NCI-H1417 (cell line): ENCODE measurements around the gene MAGEC1.
A peak's percentile ranks its signal among the peaks of the same experiment; 100 is the strongest.
"Not testable (repeated sequence)": the region's sequence is repeated elsewhere in the genome, so short reads cannot be mapped to it uniquely, and the experiment has no call there.

Experiments used
- DNase-seq, 3 experiments: peaks; one replicate each; lab custom pipeline; 2025; lab: John Stamatoyannopoulos, UW

Gene MAGEC1

GRCh38 chrX:141903400-141904155, at the start of gene MAGEC1:
Gene MAGEC1 (plus strand): TSS chrX:141903894. CDS start chrX:141905073, 1,179 bp downstream.
- peak in 1 of 3 experiments; percentile 39 for DNase-seq

- no peak for DNase-seq
Measured at GRCh38 chrX:141857479-141857878, 46.2 kb upstream of the MAGEC1 start.

- DNase-seq = peak in 1 of 3 experiments; percentile 7
Measured at GRCh38 chrX:141879616-141880015, 24.1 kb upstream of the MAGEC1 start.

- DNase-seq = not testable (repeated sequence)
Measured at GRCh38 chrX:141888811-141889210, 14.9 kb upstream of the MAGEC1 start.

GRCh38 chrX:141894733-141895132, 9.0 kb upstream of the MAGEC1 start:
- no peak for DNase-seq

GRCh38 chrX:141897690-141898089, 6.0 kb upstream of the MAGEC1 start:
- DNase-seq = no peak

- DNase-seq = no peak
Measured at GRCh38 chrX:141902366-141902765, 1.3 kb upstream of the MAGEC1 start.

- DNase-seq = no peak
Measured at GRCh38 chrX:141904262-141904661, 568 bp downstream of the MAGEC1 start.

GRCh38 chrX:141917801-141918200, 14.1 kb downstream of the MAGEC1 start:
- DNase-seq = no peak

- DNase-seq = no peak
Measured at GRCh38 chrX:141924293-141924692, 20.6 kb downstream of the MAGEC1 start.

GRCh38 chrX:141928432-141928831, 24.7 kb downstream of the MAGEC1 start:
- no peak for DNase-seq

GRCh38 chrX:141934059-141934641, 30.5 kb downstream of the MAGEC1 start:
- DNase-seq = no peak

- DNase-seq = no peak
Measured at GRCh38 chrX:141935645-141936044, 32.0 kb downstream of the MAGEC1 start.

GRCh38 chrX:141936080-141936479, 32.4 kb downstream of the MAGEC1 start:
- peak in 2 of 3 experiments; percentile 4 to 35 for DNase-seq

GRCh38 chrX:141941234-141941633, 37.5 kb downstream of the MAGEC1 start:
- DNase-seq = no peak

- DNase-seq = no peak
Measured at GRCh38 chrX:141945426-141945825, 41.7 kb downstream of the MAGEC1 start.

GRCh38 chrX:141947350-141947749, 43.7 kb downstream of the MAGEC1 start:
- no peak for DNase-seq

- DNase-seq = no peak
Measured at GRCh38 chrX:141952603-141953002, 48.9 kb downstream of the MAGEC1 start.

GRCh38 chrX:141958675-141959074, 55.0 kb downstream of the MAGEC1 start:
- no peak for DNase-seq
